Mesenteric fat pad (tissue), 1 donor: ENCODE measurements around the gene C2orf68. TPM values are rescaled to one million over a fixed set of nuclear protein-coding genes. Genes with fewer than 3 reads are reported as not detected.
A peak's percentile ranks its signal among the peaks of the same experiment; 100 is the strongest.
"Not testable (repeated sequence)": the region's sequence is repeated elsewhere in the genome, so short reads cannot be mapped to it uniquely, and the experiment has no call there.

Experiments used
- DNase-seq: peaks from one replicate; pipeline ENCODE4 v3.0.0-alpha.2; 2020; ENCODE audit warnings: low spot score
- total RNA-seq: library from RNA; stranded (reverse); fragmentation: NEBNext Ultra II Directional; extraction: Animal tissue kit (Norgen Biotek cat#: 25700); gene quantifications from one replicate; pipeline ENCODE4 v1.2.1, GENCODE V29; 2021
- donor health status: DM: yes; HTN: yes; CAD: no.

Gene C2orf68
- total RNA-seq, 1 donor from 2014 or later: 26.3 TPM

DNA sequence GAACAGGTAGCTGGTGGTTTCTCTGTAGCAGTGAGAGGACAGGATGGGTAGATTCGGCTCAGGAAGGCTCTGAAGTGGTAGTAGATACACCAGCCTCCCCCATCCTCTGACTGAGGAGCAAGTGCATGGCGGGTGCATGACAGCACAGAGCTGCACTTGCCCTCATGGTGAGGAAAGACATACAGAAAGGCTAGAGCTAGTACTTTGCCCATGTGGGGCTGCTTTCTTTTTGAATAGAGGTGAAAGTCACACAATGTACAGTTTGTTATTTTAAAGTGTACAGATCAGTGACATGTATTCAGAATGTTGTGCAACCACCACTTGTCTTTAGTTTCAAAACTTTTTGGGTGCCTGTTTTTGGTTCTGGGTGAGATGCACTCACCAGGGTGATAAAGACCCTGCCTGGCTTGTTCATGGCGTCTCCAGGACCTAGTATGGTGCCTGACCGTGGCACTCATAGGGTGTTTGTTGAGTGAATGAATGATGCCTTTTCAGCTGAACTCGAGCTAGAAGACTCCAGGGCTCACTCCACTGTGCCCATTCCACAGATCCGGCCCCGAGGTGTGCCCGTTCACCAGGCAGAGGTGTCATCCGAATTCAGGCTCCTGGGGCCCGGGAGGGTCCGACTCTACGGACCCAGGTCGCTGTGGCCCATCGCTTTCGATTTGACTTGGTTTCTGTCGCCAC lies 28.1 kb downstream of the C2orf68 start:
- DNase-seq: no peak

DNA sequence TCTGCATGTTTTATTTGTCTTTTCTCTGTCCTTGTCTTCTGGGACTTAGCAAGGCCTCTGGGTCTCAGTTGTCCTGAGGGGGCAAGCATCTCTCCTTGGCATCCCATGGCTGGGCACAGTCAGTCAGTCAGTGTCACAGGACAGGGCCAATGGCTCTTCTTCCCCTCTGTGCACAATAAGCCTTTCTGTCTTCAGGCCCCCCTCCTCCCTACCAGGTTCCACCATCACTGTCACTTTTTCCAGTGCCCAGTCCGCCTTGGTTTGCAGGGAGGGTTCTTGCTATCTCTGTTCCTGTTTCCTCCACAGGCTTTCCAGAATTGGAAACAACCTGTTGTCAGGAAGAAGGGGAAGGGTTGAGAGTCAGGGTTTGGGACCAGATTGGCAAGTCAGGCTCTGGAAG lies 29.4 kb downstream of the C2orf68 start:
- no peak for DNase-seq

DNA sequence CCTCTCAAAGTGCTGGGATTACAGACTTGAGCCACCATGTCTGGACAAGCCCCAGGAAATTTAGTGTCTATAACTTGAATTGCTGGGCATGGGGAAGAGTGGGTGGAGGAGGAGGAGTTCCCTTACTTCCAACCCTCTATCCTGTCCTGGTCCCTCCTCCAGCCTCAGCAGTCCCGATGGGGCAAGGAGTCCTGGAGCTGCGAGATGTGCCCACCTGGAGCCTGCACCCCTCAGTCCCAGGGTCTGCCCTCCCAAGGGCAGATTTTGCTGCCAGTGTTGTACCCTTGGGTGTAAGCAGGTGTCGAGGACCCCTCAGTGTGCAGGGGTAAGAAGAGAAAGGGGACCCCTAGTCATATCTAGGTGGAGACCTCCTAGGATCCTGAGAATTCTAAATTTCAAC lies 31.7 kb downstream of the C2orf68 start:
- no peak for DNase-seq

GRCh38 chr2:85579266-85579935 lies 32.5 kb downstream of the C2orf68 start:
- no peak for DNase-seq

GRCh38 chr2:85578243-85579180 lies 33.4 kb downstream of the C2orf68 start:
- DNase-seq: no peak

GRCh38 chr2:85577386-85578242 lies 34.3 kb downstream of the C2orf68 start, which contains the start of gene VAMP8:
TSS of gene VAMP8 (plus strand) at chr2:85577586. CDS start at chr2:85577647, 61 bp downstream.
- DNase-seq: no peak

GRCh38 chr2:85577063-85577385 lies 34.8 kb downstream of the C2orf68 start:
- no peak for DNase-seq

GRCh38 chr2:85575739-85576138 lies 36.1 kb downstream of the C2orf68 start:
- DNase-seq: no peak

DNA sequence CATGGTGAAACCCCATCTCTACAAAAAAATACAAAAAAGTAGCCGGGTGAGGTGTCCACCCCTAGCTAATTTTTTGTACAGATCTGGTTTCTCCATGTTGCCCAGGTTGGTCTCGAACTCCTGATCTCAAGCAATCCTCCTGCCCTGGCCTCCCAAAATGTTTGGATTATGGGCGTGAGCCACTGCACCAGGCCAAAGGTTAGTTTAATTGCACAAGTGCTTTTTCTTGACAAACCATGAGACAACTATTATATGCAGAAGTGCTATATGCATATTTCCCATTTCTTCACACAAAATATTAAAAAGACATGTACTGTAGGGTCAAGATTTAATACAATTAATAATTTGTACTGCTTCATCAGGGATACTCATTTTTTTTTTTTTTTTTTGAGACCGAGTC lies 45.6 kb downstream of the C2orf68 start:
- DNase-seq: no peak

GRCh38 chr2:85564144-85564563 lies 47.7 kb downstream of the C2orf68 start:
- DNase-seq: no peak

DNA sequence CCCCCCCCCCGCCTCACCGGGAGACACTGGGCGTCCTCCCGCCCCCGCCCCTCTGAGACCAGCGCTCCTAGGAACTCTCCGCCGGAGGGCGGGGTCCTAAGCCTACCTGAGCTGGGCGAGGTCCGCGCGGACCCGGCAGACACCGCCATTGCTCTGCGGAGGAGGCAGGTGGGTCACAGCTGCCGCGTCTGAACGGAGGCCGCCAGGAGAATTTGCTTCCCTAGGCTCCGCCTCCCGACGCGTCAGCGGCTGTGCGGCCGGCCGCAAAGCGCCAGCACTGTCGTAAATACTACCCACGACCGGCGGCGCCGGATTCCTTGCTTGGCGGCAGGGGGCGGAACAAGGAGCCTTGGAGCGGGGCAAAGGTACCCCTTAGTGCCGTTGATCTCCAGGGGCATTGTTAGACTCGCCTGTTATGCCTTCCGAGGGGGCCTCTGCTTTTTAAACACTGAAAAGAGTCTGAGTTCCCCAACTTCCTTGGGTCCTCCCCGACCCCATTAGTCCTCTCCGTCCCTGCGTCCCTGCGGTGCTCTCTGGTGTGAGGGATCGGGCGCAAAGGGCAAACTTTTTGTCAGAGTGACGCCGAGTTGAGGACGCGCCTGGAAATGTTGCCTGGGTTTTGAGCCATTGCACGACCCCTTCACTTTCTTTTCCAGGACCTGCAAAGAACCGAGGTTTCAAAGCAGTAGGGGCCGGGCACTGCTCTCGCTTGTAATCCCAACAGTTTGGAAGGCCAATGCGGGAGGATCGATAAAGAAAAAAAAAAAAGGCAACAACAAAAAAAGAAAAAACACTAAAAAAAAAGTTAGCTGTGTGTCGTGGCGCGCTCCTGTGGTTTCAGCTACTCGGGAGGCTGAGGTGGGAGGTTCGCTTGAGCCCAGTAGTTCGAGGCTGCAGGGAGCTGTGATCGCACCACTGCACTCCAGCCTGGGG lies 50.3 kb downstream of the C2orf68 start, which contains the start of gene GGCX:
Gene GGCX, minus strand, starts transcription at position 214 of the 933 bp plus-strand sequence. Its CDS starts 65 bp downstream, at position 149.
- DNase-seq: peak; percentile 99

- no peak for DNase-seq
Measured at GRCh38 chr2:85560812-85561279, 51.0 kb downstream of the C2orf68 start.

GRCh38 chr2:85560403-85560726 lies 51.5 kb downstream of the C2orf68 start:
- not testable (repeated sequence) for DNase-seq

DNA sequence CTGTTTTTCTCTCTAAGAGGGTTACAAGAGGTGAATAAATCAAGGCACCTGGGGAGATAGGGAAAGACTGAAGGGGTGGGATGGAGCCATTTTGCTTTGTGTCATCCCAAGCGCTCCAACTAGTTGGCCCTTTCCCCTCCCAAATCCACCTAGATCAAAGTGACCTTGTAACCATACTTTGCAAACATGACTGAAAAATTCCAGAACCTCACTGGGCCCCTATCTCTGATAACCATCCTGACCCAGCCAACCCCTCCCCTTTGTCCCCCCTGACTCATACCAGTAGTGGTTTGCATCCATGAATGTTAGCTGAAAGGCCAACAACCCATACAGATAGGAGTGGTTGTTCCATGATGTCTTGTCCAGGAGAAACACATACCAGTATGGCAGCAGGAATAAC lies 53.7 kb downstream of the C2orf68 start:
- DNase-seq: no peak

- DNase-seq: no peak
Measured at GRCh38 chr2:85557130-85557529, 54.7 kb downstream of the C2orf68 start.
